ENCODE measurements around the gene LHFPL2. TPM values are rescaled to one million over a fixed set of nuclear protein-coding genes. Genes with fewer than 3 reads are reported as not detected.

LHFPL2 gene
- total and polyA plus RNA-seq, 2 experiments from 2014 or later: 10.6 to 50.8 TPM

DNA sequence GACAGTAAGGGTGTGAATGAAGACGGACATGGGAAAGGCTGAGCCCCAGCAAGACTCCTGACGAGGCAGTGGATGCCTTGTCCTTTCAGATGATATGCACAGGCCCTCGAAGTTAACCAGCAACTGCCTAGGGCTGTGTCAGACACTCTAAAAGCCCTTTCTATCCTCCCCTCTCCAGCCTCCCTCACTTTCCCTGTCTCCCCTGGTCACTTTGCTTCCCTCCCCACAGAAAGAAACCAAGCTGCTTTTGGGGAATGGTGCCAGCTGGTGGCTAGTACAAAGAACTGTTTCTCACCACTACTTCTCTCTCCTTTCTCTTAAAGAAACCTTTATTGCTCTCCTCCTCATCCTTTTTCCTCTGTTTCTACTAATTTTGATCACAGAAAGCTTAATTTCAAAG, 21.4 kb downstream of the LHFPL2 start:
- H3K9me2 ChIP-seq (ENCODE audit: insufficient read depth): no peaks in the 10 kb centered on the region
- peaks cover 94% of the 10 kb centered on the region for H3K79me2 ChIP-seq (replicated peaks; ENCODE audit: insufficient read depth)
- H3K36me3 ChIP-seq (ENCODE audit: insufficient read depth): peaks cover 23% of the 10 kb centered on the region
- peaks cover 61% of the 10 kb centered on the region for H4K20me1 ChIP-seq (replicated peaks; ENCODE audit: insufficient read depth)
- H3K4me2 ChIP-seq: no peak overlapping the region
- no peak overlapping the region for H3K4me3 ChIP-seq
- no peaks in the 10 kb centered on the region for H3K4me1 ChIP-seq (ENCODE audit: insufficient read depth)
- H3K27ac Mint-ChIP-seq: no peak overlapping the region
- no peaks in the 10 kb centered on the region for H3K27me3 ChIP-seq (ENCODE audit: insufficient read depth)
- H3K27me3 Mint-ChIP-seq (ENCODE audit: insufficient read depth, low read depth, poor library complexity): peaks cover 4% of the 10 kb centered on the region
- H3K27ac ChIP-seq (ENCODE audit: low read depth): peak overlapping the region; percentile 45; the same call in 1 of the 2 replicates
- no peaks in the 10 kb centered on the region for H3F3A ChIP-seq (replicated peaks; ENCODE audit: low read depth)
- H3K4me1 Mint-ChIP-seq: peaks cover 23% of the 10 kb centered on the region
- DNase-seq (ENCODE audit: low spot score) (no peak), ATAC-seq (peak; percentile 67)
- H2AFZ ChIP-seq: no peak overlapping the region
- no peak overlapping the region for H3K4me3 Mint-ChIP-seq
- no peaks in the 10 kb centered on the region; the same call in 2 of the 3 replicates for H3K9me3 Mint-ChIP-seq
- TF ChIP-seq JUNB (IDR thresholded peaks at IDR 0.05; ENCODE audit: unreplicated experiment) (no peak), ZNF462 (CRISPR knock-in tag; IDR thresholded peaks at IDR 0.05) (no peak), EZH2 (IDR thresholded peaks at IDR 0.05; ENCODE audit: low read depth, unreplicated experiment) (no peak), CTCF (conservative IDR thresholded peaks at IDR 0.05; ENCODE audit: low read depth in 2 of 2) (peak; percentile 38 to 53; a peak in 3 of 4 replicates), NANOG (IDR thresholded peaks at IDR 0.05; ENCODE audit: borderline replicate concordance) (no peak), CREB1 (CRISPR knock-in tag; IDR thresholded peaks at IDR 0.05; ENCODE audit: low read depth) (no peak), ZNF331 (CRISPR knock-in tag; IDR thresholded peaks at IDR 0.05; ENCODE audit: low read depth) (no peak)
- TF ChIP-seq, protein P1, sequence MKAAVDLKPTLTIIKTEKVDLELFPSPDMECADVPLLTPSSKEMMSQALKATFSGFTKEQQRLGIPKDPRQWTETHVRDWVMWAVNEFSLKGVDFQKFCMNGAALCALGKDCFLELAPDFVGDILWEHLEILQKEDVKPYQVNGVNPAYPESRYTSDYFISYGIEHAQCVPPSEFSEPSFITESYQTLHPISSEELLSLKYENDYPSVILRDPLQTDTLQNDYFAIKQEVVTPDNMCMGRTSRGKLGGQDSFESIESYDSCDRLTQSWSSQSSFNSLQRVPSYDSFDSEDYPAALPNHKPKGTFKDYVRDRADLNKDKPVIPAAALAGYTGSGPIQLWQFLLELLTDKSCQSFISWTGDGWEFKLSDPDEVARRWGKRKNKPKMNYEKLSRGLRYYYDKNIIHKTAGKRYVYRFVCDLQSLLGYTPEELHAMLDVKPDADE (IDR thresholded peaks at IDR 0.05): no peak
- TF ChIP-seq, protein P2, sequence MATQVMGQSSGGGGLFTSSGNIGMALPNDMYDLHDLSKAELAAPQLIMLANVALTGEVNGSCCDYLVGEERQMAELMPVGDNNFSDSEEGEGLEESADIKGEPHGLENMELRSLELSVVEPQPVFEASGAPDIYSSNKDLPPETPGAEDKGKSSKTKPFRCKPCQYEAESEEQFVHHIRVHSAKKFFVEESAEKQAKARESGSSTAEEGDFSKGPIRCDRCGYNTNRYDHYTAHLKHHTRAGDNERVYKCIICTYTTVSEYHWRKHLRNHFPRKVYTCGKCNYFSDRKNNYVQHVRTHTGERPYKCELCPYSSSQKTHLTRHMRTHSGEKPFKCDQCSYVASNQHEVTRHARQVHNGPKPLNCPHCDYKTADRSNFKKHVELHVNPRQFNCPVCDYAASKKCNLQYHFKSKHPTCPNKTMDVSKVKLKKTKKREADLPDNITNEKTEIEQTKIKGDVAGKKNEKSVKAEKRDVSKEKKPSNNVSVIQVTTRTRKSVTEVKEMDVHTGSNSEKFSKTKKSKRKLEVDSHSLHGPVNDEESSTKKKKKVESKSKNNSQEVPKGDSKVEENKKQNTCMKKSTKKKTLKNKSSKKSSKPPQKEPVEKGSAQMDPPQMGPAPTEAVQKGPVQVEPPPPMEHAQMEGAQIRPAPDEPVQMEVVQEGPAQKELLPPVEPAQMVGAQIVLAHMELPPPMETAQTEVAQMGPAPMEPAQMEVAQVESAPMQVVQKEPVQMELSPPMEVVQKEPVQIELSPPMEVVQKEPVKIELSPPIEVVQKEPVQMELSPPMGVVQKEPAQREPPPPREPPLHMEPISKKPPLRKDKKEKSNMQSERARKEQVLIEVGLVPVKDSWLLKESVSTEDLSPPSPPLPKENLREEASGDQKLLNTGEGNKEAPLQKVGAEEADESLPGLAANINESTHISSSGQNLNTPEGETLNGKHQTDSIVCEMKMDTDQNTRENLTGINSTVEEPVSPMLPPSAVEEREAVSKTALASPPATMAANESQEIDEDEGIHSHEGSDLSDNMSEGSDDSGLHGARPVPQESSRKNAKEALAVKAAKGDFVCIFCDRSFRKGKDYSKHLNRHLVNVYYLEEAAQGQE (IDR thresholded peaks at IDR 0.05; ENCODE audit: unreplicated experiment): no peak
- H3K36me3 Mint-ChIP-seq (ENCODE audit: low read depth): peaks cover 81% of the 10 kb centered on the region
